Tibial nerve (tissue), 3 donors: ENCODE data around the gene DUSP28.

Experiments
- POLR2A ChIP-seq, 2 donors: fragments of 450-650 bp; IDR thresholded peaks; one replicate each; pipeline ENCODE4 v1.6.1; 2017; ENCODE audit warnings: antibody characterized with exemption in 2 of 2, mild to moderate bottlenecking in 2 of 2, moderate library complexity in 2 of 2
- TF ChIP-seq, protein P1 (sequence below), 5 experiments: fragments of 200-600 bp in 3 of 5; fragments of 450-650 bp in 2 of 5; sonication (generic) in 3 of 5; IDR thresholded peaks; one replicate each; pipeline ENCODE4 v1.5.1; 2016 to 2019; ENCODE audit warnings: antibody characterized with exemption in 5 of 5, mild to moderate bottlenecking in 3 of 5, moderate library complexity in 2 of 5

DNA sequence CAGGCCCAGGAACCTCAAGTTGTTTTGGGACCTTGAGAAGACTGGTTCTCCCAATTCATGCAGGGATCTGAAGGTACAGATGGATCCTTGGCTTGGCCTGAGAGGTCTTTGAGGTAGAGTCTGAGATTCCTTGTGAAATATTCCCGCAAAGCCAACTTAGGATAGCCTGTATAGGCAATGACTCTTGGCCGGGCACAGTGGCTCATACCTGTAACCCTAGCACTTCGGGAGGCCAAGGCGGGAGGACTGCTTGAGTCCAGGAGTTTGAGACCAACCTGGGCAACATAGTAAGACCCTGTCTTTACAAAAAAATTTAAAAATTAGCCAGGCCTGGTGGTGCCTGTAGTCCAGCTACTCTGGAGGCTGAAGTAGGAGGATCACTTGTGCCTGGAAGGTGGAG is 42.8 kb upstream of the DUSP28 start:
- TF ChIP-seq, protein P1, sequence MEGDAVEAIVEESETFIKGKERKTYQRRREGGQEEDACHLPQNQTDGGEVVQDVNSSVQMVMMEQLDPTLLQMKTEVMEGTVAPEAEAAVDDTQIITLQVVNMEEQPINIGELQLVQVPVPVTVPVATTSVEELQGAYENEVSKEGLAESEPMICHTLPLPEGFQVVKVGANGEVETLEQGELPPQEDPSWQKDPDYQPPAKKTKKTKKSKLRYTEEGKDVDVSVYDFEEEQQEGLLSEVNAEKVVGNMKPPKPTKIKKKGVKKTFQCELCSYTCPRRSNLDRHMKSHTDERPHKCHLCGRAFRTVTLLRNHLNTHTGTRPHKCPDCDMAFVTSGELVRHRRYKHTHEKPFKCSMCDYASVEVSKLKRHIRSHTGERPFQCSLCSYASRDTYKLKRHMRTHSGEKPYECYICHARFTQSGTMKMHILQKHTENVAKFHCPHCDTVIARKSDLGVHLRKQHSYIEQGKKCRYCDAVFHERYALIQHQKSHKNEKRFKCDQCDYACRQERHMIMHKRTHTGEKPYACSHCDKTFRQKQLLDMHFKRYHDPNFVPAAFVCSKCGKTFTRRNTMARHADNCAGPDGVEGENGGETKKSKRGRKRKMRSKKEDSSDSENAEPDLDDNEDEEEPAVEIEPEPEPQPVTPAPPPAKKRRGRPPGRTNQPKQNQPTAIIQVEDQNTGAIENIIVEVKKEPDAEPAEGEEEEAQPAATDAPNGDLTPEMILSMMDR (IDR thresholded peaks at IDR 0.05), result no peak
- no peak for TF ChIP-seq POLR2A (IDR thresholded peaks at IDR 0.05)
